Erythroblast (primary cell): Measurements from ENCODE around the gene GALE.

Source experiments
- GATA1 ChIP-seq: IDR thresholded peaks from 2 replicates; pipeline ENCODE4 v1.6.1; 2011; ENCODE audit warnings: low read depth, mild to moderate bottlenecking, control low read depth, low read length, moderate library complexity
- POLR2A ChIP-seq: IDR thresholded peaks from 2 replicates; pipeline ENCODE4 v1.6.1; 2011; ENCODE audit warnings: mild to moderate bottlenecking, low read length

GRCh38 chr1:23809751-23810171 lies 9.2 kb upstream of the GALE start:
- no peak for TF ChIP-seq POLR2A
- TF ChIP-seq GATA1 = no peak
